Lung microvascular endothelial cell (primary cell): ENCODE results near the gene HSD17B8. TPM values are rescaled to one million over a fixed set of nuclear protein-coding genes. Genes with fewer than 3 reads are reported as not detected.

ENCODE experiments used
- DNase-seq, 2 donors: peaks; one replicate each; pipeline versions ENCODE4 v3.0.0 to v3.0.0-alpha.2; 2010; ENCODE audit warnings: low read depth in 2 of 2
- total RNA-seq: library from RNA; depleted of rRNA; stranded (reverse); fragments of >200 nt; gene quantifications from 2 replicates; pipeline ENCODE4 v1.2.1, GENCODE V29; 2014

The HSD17B8 gene
- total RNA-seq, 1 donor from 2014 or later, result 8.5 TPM

DNA sequence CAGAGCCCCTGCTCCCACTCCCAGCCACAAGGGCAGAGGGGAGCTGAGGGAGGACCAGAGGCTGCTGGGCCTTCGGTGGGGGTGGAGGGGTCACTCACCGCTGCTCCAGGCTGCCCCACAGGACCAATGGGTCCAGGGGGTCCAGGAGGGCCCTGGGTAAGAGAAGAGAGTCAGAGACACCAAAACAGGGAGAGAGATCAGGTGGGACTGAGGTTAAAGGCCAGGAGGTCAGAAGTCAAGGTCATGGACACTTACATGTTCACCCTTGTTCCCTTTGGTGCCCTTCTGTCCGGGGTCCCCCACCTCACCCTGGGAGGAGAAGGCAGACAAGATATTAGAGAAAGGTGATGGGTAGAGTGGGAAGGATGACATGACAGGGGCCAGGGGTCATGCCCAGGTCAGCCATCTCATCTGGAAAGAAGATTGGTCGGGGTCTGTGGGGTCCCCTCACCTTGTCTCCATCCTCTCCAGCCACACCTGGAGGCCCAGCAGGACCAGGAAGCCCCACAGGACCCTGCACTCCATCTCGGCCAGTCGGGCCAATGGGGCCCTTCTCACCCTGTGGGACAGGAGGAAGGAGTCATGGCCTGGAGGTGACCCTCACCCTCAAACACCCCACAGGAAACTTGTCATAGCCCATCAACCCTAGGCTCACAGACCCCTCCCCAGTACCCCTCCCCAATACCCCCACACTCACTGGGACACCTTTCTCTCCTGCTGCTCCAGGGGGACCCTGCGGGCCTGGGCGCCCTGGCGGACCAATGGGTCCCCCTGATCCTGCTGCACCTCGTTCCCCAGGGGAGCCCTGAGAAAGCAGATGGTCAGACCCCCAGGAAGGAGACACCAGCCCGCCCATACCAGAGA, 33.2 kb upstream of the HSD17B8 start:
- no peak for DNase-seq

DNA sequence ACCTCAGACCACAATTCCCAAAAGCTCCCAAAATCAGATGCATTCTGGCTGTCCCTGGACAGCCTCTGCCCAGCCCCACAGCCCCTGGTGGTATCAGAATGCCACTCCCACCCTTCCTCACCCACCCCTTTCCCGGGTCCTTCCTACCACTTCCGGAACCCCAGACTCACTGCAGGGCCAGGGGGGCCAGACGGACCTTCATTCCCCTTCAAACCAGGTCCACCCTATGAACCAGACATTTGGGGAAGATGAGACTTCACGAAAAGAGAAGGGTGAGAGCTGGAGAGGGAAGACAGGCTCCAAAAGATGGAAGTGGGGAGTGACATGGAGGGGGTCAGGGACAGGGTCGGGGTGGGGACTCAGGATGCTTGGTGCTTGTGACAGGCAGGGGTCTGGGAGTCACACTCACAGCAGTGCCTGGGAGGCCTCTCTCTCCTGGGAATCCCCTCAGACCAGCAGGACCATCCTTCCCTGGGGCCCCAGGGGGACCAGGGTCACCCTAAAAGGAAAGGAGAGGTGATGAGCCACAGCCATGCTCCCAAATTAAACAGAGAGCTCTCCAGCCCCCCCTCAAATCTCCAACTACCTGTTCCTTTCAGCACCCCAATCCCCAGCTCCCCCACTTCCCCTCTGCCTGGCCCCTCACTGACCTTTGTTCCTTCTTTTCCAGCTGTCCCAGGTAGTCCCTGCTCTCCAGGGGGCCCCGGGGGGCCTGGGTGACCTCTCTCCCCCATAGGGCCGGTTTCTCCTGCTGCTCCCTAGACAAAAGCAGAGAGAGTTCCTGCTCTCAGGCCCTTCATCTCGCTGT, 32.4 kb upstream of the HSD17B8 start:
- no peak for DNase-seq

DNA sequence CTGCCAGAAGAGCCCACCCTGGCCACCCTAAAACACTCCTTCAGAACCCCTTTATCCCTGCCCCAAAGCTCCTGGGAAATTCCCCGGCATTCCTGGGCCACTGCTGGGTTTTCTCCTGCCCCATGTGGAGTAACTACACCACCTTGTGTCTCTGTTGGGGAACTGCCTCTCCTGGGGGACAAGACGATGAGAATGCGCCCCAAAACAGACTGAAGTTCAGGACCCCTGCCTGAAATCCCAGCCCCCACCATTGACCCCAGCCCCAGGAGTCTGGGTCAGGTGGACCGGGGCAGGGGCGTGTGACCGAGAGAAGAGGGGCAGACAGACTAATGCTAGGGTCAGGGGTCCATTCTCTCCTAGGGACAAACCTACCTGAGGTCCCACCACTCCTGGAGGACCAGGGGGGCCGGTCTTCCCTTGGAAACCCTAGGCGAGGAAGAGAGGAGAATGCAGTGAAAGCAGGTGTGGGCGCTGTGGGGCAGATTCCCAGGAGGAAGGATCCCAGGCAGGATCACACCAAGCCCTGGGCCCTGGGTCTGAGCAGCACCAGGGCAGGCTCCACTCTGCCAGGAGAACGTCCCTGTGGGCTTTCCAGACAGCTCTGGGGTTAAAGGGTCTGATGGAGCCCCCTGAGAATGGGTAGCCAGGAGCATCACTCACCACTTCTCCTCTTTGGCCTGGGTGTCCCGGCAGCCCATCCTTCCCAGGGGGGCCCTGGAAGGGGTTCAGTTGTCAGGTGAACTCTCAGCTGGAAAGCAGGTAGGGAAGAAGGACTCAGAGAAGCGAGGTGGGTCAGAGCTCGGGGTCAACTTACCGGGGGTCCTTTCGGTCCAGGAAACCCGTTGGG, 31.5 kb upstream of the HSD17B8 start:
- DNase-seq, result peak; percentile 33 to 45

DNA sequence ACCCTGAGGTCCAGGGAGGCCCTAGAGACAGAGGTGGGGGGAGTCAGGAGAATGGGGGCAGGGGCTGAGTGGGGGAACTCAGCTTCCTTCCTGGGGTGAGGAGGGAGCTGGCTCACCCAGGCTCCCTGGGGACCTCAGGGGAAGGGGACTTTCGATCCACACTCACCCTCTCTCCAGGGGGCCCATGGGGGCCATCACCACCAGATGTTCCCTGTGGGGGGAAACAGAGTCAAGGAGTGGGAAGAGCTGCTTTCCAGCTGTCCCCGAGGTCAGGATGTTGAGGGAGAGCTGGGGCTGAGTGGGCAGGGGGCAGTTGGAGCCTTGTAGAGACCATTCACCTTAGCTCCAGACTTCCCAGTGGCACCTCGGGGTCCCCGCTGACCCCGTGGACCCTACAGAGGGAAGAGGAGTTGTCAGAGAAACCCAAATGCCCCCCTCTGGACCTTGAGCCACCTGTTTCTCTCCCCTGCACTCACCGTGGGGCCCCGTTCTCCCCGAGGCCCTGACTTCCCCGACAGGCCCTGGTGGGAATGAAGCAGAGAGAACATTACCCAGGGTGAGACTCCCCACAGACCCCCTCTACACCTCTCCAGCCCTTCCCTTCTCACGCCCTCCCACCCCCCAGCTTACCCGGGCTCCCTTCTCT, 30.8 kb upstream of the HSD17B8 start:
- DNase-seq, result no peak

DNA sequence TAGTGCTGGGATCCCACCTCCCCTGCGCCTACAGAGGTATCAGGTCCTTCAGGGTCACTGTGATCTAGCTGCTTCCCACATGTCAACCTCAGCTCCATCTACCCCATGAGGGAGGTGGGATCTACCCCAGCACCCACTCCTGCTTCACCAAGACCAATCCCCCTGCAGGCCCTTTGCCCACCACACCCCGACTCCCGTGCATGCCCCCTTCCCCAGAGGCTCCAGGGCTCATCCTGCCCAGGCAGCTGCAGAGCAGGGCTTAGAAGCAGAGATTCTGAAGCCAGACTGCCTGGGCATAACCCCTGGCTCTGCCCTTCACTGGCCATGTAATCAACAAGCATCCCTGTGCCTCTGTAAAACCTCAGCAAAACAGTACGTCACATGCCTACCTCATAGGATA, 29.7 kb upstream of the HSD17B8 start:
- no peak for DNase-seq

DNA sequence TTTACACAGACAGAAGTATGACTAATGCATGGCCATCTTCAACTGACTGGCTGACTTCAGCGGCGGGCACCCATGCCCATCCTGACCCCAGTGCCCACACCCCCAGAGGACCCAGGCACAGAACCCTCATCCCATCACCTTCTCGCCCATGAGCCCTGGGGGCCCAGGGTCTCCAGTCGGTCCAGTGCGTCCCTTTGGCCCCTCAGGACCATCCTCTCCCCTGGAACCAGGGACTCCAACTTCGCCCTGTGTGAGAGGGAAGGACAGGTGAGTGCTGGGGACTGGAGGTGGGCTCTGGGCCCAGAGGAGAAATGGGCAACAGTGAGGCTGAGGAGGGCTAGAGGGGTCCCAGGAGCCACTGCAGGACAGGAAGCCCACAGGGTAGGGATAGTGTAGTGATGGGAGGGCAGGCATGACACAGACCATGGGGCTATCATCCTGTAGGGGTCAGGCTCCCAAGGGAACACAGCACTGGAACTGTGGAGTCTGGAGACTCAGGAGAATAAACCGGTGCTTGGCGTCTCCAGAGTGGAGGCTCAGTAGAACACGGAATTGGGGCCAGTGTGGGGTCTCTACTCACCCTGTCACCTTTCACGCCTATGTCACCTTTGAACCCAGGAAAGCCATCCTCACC, 28.9 kb upstream of the HSD17B8 start:
- DNase-seq, result no peak

DNA sequence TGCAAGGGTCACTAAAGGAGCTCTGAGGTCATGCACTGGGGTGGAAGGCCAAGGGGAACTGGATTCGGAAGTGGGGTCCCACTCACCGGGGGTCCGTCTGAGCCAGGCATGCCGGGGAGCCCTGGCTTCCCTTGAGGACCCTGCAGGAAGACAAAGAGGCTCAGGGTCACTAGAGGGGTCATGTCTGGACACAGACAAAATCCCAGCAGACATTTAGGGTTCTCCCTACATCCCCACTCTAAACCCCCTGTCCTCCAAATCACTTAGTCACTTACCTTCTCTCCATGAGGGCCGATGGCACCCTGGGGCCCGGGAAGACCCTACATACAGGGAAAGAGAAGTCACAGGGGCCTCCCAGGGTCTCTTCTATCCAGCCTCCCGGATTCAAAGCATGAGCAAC, 27.5 kb upstream of the HSD17B8 start:
- DNase-seq, result no peak

DNA sequence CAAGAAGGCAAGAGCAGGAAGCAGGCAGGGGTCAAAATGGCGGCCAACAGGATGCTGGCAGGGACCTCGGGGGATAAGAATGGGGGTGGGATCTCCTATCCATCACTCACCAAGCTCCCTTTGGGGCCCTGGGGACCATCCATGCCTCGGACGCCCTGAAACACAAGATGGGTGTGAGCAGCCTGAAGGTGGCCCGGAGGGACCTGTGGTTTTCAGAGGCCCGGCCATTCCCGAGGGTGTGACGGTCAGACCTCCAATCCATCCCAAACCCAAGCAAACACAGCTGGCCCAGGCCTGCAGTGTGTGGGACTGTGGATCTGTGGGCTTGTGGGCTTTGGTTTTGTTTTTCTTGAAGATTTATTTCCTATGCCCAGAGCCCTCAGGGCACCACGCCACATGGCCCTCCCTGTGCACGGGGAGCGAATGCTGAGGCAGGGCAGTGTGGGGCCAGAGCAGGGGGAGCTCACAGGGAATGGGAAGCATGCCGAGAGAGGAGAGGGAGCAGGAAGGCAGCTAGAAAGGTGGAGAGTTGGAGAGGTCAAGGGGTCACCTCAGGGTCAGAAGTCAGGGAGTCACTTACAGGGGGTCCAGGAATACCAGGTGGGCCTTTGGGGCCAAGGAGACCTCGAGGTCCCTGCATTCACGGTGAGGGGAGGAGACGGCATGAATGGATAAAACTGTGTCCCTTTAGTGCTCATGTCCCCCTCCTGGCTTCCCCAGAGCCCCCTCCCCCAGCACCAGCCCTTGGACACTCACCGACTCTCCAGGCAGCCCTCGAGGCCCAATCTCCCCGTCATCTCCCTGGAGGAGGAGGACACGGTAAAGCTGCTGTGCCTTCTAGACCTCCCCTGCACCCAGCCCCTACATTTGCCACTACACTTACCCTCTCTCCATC, 26.7 kb upstream of the HSD17B8 start:
- DNase-seq, result no peak

DNA sequence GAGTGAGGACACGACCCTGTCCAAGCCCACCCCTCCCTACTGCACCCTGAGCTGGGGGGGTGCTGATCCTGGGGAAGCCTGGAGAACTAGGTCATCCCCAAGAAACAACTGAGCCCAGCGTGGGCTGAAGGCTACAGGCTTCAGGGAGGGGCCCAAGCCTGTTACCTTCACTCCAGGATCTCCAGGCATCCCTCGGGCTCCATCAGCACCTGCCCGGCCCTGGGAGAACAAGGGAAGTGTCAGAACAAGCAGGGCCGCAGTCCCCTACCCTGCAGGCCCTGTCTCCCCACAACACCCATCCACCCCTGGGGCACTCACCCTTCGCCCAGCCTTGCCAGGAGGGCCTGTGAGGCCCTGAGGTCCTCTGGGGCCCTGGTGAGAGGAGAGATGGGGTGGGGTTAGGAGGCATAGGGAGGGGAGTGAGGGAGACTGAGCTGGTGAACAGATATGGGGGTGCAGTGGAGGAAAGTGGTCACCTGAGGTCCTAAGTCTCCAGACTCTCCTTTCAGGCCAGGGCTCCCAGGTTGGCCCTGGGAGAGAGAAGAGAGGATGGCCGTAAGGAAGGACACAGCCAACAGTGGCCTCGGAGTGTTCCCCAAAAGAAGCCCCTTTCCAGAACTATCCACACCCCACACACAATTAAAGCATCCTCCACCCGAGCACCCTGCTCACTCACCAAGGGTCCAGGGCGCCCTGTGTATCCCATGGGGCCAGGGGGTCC, 25.5 kb upstream of the HSD17B8 start:
- no peak for DNase-seq

DNA sequence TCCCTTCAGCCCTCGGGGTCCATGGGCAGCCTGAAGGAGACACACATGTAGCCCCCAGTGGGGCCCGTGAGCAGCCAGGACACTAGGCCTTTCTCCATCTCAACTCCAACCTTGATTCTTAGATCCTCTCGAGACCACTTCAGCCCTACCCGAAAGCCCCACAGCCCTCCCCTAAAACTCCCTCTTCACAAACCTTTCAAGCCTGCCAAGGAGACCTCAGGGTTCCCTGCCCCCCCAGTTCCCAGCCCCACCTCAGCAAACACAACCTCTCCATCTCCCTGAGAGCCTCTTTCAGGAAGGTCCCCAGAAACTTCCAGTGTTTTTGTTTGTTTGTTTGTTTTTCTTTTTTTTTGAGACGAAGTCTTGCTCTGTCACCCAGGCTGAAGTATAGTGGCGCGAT, 23.3 kb upstream of the HSD17B8 start:
- DNase-seq, result no peak

DNA sequence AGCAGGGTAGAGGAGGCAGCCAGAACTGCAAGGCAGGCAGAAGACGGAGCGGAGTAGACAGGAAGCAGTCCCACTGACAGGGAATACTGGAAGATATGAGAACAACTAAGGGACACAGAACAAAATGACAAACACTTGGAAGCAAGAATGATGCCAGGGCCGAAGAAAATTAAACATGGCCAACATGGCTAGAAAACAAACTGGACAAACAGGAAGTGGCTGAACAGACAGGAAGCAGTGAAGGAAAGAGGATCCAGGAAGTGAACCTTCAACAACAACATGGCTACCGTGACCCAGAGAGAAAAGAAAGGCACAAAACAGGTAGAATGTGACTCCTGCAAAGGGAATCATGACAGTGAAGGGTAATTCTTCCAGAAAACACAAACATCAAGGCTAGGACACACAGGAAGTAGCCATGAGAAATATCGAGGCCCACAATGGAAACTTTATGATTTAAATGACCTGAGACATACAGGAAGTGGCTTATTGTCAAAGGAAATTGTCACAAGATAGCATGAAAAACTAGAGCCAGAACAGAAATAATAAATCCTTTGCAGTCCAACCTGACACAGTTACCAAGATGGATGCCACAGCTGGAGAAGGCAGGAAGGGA, 21.3 kb upstream of the HSD17B8 start:
- peak in 1 of 2 donors; percentile 50 for DNase-seq

DNA sequence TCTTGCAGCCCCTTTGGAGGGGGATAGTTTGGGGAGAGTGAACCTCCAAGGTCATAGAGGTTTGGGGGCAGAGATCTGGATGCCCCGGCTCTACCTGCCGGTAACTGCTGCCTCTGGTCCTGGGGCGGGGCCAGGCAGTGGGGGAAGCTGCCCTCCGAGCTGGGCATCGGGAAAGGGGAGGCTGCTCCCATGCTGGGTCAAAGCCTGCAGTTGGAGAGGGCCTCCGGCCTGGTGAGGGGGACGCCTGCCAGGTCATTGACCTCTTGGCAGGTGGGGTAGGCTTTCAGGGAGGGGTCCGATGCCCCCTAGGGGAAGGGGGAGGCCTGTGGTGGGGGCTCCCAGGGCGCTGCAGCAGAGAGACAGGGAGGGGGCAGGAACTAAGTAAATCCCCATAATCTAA, 19.3 kb upstream of the HSD17B8 start:
- DNase-seq, result no peak

DNA sequence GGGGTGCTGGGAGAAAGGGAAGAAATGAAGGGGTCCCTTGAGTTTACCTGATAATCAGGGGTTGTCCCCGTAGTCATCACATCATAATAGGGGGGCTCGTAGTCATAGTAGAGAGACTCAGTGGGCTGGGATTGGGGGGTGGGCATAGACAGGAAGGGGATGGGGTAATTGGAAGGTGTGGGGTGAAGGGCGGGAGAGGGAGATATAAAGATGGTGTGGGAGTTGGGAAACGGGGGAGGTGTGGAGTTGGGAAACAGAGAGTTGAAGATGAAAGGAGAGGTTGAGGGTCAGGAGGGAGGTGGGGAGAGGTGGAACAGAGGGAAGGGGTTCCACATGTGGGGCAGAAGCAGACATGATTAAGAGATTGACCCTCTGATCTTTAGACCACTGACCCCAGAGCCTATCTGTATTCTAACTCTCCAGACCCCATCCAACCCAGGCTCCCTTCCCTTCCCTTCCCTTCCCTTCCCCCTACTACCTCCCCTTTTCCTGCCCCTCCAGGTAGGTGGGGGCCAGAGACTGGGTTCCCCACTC, 18.7 kb upstream of the HSD17B8 start:
- no peak for DNase-seq

DNA sequence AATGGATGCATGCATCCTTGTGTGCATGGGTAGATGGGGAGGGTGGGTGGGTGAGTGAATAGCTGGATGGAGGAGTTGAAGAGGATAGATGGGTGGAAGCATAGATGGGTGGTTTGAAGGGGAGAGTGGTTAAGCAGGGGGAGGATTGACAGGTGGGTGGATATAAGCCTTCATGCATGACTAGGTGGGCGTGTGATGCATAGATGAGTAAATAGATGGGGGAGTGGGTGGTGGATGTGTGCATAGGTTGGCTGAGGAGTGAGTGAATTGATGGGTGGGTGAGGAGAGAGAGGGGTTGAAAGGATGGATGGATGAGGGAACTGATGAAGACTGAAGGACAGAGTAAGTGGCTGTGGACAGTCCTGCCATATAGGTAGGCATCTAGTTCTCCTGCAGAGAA, 16.6 kb upstream of the HSD17B8 start:
- no peak for DNase-seq

DNA sequence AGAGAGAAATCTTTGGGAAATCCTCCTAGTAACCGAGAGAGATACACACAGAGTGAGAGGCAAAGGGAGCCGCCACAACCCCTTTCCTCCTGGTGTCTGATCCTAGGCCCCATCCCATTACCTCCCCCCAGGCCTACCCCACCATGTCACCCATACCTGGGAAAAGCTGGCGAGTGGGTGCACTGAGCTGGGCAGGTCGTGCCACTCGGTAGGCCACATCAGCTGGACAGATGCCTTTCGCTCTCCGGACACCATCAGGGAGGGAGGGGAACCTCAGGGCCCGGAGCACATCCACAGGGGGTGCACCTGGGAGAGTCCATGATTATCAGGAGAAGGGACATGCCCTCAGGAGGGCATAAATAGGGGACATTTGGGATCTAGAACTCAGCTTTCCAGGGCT, 15.3 kb upstream of the HSD17B8 start:
- no peak for DNase-seq

DNA sequence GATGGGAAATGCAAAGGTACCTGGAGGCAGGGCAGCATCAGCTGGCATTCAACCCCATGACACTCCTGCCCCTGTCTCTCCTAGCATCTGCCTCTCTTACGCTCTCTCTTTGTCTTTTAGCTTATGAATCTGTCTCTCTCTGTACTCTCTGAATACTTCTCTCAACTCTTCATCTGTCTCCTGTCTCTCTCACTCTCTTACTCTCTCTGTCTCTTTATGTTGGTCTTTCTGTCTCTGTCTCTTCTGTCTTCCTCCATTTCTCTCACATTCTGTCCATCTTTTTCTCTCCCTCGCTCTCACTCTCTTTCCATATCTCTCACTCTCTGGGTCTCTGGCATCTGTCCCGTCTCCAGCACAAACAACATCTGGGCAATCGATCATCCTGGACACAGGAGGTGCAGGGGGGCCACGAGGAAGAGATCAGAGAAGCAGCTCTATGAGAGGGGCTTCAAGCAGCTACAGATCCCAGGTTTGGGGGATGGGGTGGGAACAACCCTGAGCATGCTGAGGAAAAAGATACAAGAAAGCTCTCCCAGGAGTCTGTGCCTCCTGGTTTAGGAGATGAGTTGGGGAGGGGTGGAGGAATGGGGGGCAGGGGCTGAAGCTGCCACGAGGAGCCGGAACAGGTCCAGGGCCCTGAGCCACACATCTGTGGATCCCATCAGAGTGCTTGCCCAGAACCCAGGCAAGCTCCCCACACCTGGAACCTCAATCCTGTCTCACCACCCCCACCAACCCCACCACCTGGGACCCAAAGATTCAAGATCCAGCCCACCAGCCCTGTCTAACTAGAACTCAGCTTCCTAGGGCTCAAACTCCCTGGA, 14.6 kb upstream of the HSD17B8 start:
- no peak for DNase-seq

DNA sequence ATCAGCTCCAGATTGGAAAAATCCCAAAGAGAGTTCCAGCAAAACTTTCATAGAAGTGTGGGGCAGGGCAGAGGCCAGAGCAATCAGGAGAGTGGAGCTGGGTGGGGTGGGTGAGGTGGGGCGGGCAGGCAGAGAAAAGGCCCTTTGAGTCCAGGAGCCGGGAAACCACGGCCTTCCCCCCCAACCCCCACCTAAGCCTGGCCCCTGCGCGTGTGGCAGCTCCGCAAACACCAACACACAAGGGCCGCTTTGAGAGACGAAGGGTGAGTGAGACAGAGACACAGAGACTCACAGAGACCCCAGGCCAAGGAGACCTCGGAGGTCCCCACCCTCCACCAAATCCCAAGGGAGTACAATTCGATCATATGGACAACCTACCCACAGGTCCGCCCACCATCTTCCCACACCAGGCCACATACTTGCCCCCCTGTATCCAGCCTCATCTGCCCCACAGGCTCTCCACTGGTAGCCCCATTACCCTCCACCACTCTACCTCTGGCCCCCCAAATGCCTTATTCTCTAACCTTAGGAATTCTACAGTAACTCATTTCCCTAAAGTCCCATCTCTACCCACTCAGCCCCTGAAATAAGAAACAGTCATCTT, 13.8 kb upstream of the HSD17B8 start:
- DNase-seq, result no peak
